K562 (cell line): ENCODE measurements around the gene CORT. TPM values are rescaled to one million over a fixed set of nuclear protein-coding genes. Genes with fewer than 3 reads are reported as not detected.

Experiments used
- ATAC-seq: fragments of 200-7000 bp; cut with Tn5 transposase; 3 replicates; pipeline ENCODE4 v1.9.1; 2020; ENCODE audit warnings: moderate library complexity
- BruUV-seq: library from RNA; stranded (reverse); fragments of 400-500 nt; replicated peaks from 2 replicates; lab custom pipeline; 2021; lab: Mats Ljungman, UMichigan
- CTCF ChIA-PET: fragments of 300-600 bp; formaldehyde crosslinking; extraction: SDS; loops from one replicate; lab custom pipeline; 2021; ENCODE audit warnings: low intra/inter-chr PET ratio; lab: Yijun Ruan, JAX
- POLR2A ChIA-PET: fragments of 300-600, 350-650 bp; sonication (Branson Sonifier 250); formaldehyde crosslinking; extraction: SDS; loops from one replicate; lab custom pipeline; 2021; ENCODE audit warnings: antibody characterized with exemption, inconsistent platforms; lab: Yijun Ruan, JAX
- DNase-seq, 4 experiments: peaks; one replicate each; pipeline versions ENCODE4 v3.0.0 to v3.0.0-alpha.2; 2011 to 2018; ENCODE audit warnings: low spot score in 3 of 4, mixed read lengths in 3 of 4; ENCODE audit errors: extremely low read depth in 1 of 4
- FAIRE-seq: peaks from 2 replicates; lab custom pipeline; 2011; peaks lifted over from hg19 to GRCh38; lab: Jason Lieb, UNC
- H2AFZ ChIP-seq: 2 replicates; pipeline ENCODE4 v1.6.0; 2011; ENCODE audit warnings: low read depth, low read length, control low read depth, inconsistent platforms
- H3K27ac ChIP-seq: fragments of 200-600 bp; 3 replicates; pipeline ENCODE4 v1.8.0; 2011; ENCODE audit warnings: low read depth, mild to moderate bottlenecking, control low read depth, inconsistent platforms, low read length, moderate library complexity, mixed read lengths; ENCODE audit errors: extremely low read depth
- H3K27me3 ChIP-seq, 2 experiments: fragments of 300-600 bp in 1 of 2; 2 replicates in 1 of 2; 3 replicates in 1 of 2; pipeline versions ENCODE4 v1.6.0 to v1.8.0; 2011; ENCODE audit warnings: inconsistent platforms in 2 of 2, low read length in 2 of 2, mild to moderate bottlenecking in 1 of 2, mixed read lengths in 1 of 2, moderate library complexity in 1 of 2; ENCODE audit not compliant: control insufficient read depth in 2 of 2, insufficient read depth in 2 of 2
- H3K36me3 ChIP-seq: fragments of 300-600 bp; 3 replicates; pipeline ENCODE4 v1.8.0; 2011; ENCODE audit warnings: mild to moderate bottlenecking, low read length, inconsistent platforms; ENCODE audit not compliant: control insufficient read depth, insufficient read depth
- H3K4me1 ChIP-seq, 2 experiments: fragments of 200-600 bp in 1 of 2; replicated peaks in 1 of 2; 2 replicates in 1 of 2; 3 replicates in 1 of 2; pipeline versions ENCODE4 v1.5.1 to v1.8.0; 2011; ENCODE audit warnings: inconsistent platforms in 2 of 2, low read length in 2 of 2, mild to moderate bottlenecking in 1 of 2, mixed read lengths in 1 of 2, moderate library complexity in 1 of 2; ENCODE audit not compliant: control insufficient read depth in 2 of 2, insufficient read depth in 2 of 2
- H3K4me2 ChIP-seq: 2 replicates; pipeline ENCODE4 v1.6.1; 2011; ENCODE audit warnings: low read length, control low read depth, inconsistent platforms, mixed read lengths; ENCODE audit not compliant: insufficient read depth
- H3K4me3 ChIP-seq: fragments of 200-600 bp; sonication (generic), shearing (Covaris generic); 2 replicates; pipeline ENCODE4 v1.5.1; 2016; ENCODE audit warnings: control low read depth, inconsistent platforms
- H3K79me2 ChIP-seq: fragments of 200-600 bp; 3 replicates; pipeline ENCODE4 v1.8.0; 2011; ENCODE audit warnings: low read length, inconsistent platforms; ENCODE audit not compliant: control insufficient read depth, insufficient read depth
- H3K9ac ChIP-seq, 2 experiments: 2 replicates each; pipeline versions ENCODE4 v1.6.0 to v1.6.1; 2011; ENCODE audit warnings: low read depth in 2 of 2, low read length in 2 of 2, control low read depth in 1 of 2, inconsistent platforms in 1 of 2, mild to moderate bottlenecking in 1 of 2, mixed read lengths in 1 of 2; ENCODE audit not compliant: insufficient read depth in 1 of 2
- H3K9me1 ChIP-seq: one replicate; pipeline ENCODE4 v1.6.0; 2011; ENCODE audit warnings: inconsistent platforms, mild to moderate bottlenecking, low read length, moderate library complexity; ENCODE audit not compliant: control insufficient read depth, insufficient read depth
- H3K9me3 ChIP-seq: replicated peaks from 2 replicates; pipeline ENCODE4 v1.5.1; 2011; ENCODE audit warnings: low read depth, low read length, inconsistent platforms; ENCODE audit not compliant: control insufficient read depth, insufficient read depth
- H4K20me1 ChIP-seq: replicated peaks from 2 replicates; pipeline ENCODE4 v1.6.1; 2011; ENCODE audit warnings: low read length, inconsistent platforms, mixed read lengths; ENCODE audit not compliant: control insufficient read depth, insufficient read depth
- BRCA1 ChIP-seq, 2 experiments: fragments of 450-650 bp in 1 of 2; sonication (generic) in 1 of 2; formaldehyde crosslinking in 1 of 2; IDR thresholded peaks; 2 replicates each; pipeline versions ENCODE4 v1.5.0 to v1.6.1; 2017 to 2020; ENCODE audit warnings: mild to moderate bottlenecking in 1 of 2, missing genetic modification reagents in 1 of 2
- C11orf30 ChIP-seq: fragments of 450-650 bp; IDR thresholded peaks from 2 replicates; pipeline ENCODE4 v1.6.1; 2016; ENCODE audit warnings: low read depth, mild to moderate bottlenecking
- CBX3 ChIP-seq, 2 experiments: IDR thresholded peaks; 1 replicate in 1 of 2; 2 replicates in 1 of 2; pipeline ENCODE4 v1.6.1; 2012; ENCODE audit warnings: inconsistent platforms in 2 of 2, low read length in 2 of 2, borderline replicate concordance in 1 of 2, control low read depth in 1 of 2
- DDX20 ChIP-seq: fragments of 450-650 bp; IDR thresholded peaks from 2 replicates; pipeline ENCODE4 v1.6.1; 2016; ENCODE audit warnings: missing genetic modification characterization, low read depth, mild to moderate bottlenecking, missing compliant biosample characterization, moderate library complexity
- GABPA ChIP-seq: fragments of 200-800 bp; sonication (Bioruptor generic); conservative IDR thresholded peaks from 2 replicates; pipeline ENCODE4 v1.6.1; 2016; ENCODE audit warnings: low read depth, missing genetic modification characterization, missing compliant biosample characterization
- HINFP ChIP-seq: fragments of 450-650 bp; conservative IDR thresholded peaks from 2 replicates; pipeline ENCODE4 v1.6.1; 2016; ENCODE audit warnings: missing genetic modification characterization, low read depth, mild to moderate bottlenecking, control low read depth, missing compliant biosample characterization
- KDM2B ChIP-seq: fragments of 250-450 bp; sonication (Bioruptor Pico); IDR thresholded peaks from 2 replicates; pipeline ENCODE4 v1.8.0; 2021; ENCODE audit warnings: mild to moderate bottlenecking, moderate library complexity
- MCM2 ChIP-seq: fragments of 450-650 bp; IDR thresholded peaks from 2 replicates; pipeline ENCODE4 v1.6.1; 2017; ENCODE audit warnings: low read depth, mild to moderate bottlenecking
- MCM3 ChIP-seq: fragments of 450-650 bp; IDR thresholded peaks from 2 replicates; pipeline ENCODE4 v1.6.1; 2016
- MLLT1 ChIP-seq, 2 experiments: fragments of 450-650 bp; IDR thresholded peaks; 2 replicates each; pipeline ENCODE4 v1.6.1; 2016
- NFE2 ChIP-seq: IDR thresholded peaks from 2 replicates; pipeline ENCODE4 v1.6.1; 2014; ENCODE audit warnings: antibody characterized with exemption, low read depth
- PTRF ChIP-seq: fragments of 450-650 bp; IDR thresholded peaks from 2 replicates; pipeline ENCODE4 v1.6.1; 2016; ENCODE audit warnings: mild to moderate bottlenecking, missing genetic modification characterization, missing compliant biosample characterization
- RBM39 ChIP-seq: fragments of 200-400 bp; formaldehyde crosslinking; optimal IDR thresholded peaks from 2 replicates; pipeline ENCODE3; 2018; ENCODE audit warnings: low read depth, low read length
- SAFB2 ChIP-seq: fragments of 200-400 bp; formaldehyde crosslinking; IDR thresholded peaks from 2 replicates; pipeline ENCODE4 v1.6.1; 2018; ENCODE audit warnings: borderline replicate concordance, low read length, low read depth, moderate library complexity; ENCODE audit not compliant: severe bottlenecking
- STAG1 ChIP-seq: sonication (generic); formaldehyde crosslinking; IDR thresholded peaks from 2 replicates; pipeline ENCODE4 v1.5.0; 2020; ENCODE audit warnings: missing genetic modification reagents, borderline replicate concordance
- U2AF2 ChIP-seq: fragments of 200-400 bp; formaldehyde crosslinking; optimal IDR thresholded peaks from 2 replicates; pipeline ENCODE3; 2017; ENCODE audit warnings: low read depth, mild to moderate bottlenecking, low read length
- ZNF707 ChIP-seq: fragments of 250-450 bp; sonication (Bioruptor Pico); conservative IDR thresholded peaks from 2 replicates; pipeline ENCODE4 v1.8.0; 2022; ENCODE audit warnings: inconsistent platforms, mild to moderate bottlenecking, moderate library complexity
- WGBS: fragments of 100-300 bp; shearing (Covaris generic); methylation state at CpG from one replicate; pipeline ENCODE4 v1.1.6; 2016; ENCODE audit warnings: low coverage, mixed read lengths; ENCODE audit not compliant: insufficient coverage; ENCODE audit errors: missing lambda C conversion rate; 5-methylcytosine and 5-hydroxymethylcytosine counted together
- in situ Hi-C: fragments of 300-500 bp; cut with MboI; formaldehyde crosslinking; loops from 4 replicates; pipeline ENCODE4 v1.15.0; 2018; ENCODE audit warnings: inconsistent platforms, mixed read lengths
- intact Hi-C: fragments of 100-400 bp; cut with micrococcal nuclease; formaldehyde crosslinking; loops from 2 replicates; pipeline ENCODE4 v1.14.2; 2022
- polyA plus RNA-seq, 8 experiments: library from polyadenylated mRNA; depleted of rRNA in 4 of 8; stranded (reverse) in 5 of 8; unstranded in 3 of 8; fragments of >200 nt; fragmentation: Nextera tagmentation in 2 of 8; fragmentation: Illumina TruSeq in 1 of 8; extraction: Ambion mirVana in 2 of 8; extraction: Trizol in 1 of 8; gene quantifications; 2 replicates each; pipeline versions ENCODE4 v1.2.1 to v1.2.3, GENCODE V29; 2011 to 2014; ENCODE audit warnings: inconsistent platforms in 1 of 8, missing spikeins in 1 of 8
- total RNA-seq, 7 experiments: library from RNA; depleted of rRNA in 6 of 7; stranded (reverse); fragments of >200 nt in 6 of 7; fragmentation: Illumina TruSeq in 2 of 7; extraction: Trizol in 2 of 7; gene quantifications; 2 replicates each; pipeline versions ENCODE4 v1.2.1 to v1.2.3, GENCODE V29; 2011 to 2021; ENCODE audit warnings: low replicate concordance in 1 of 7
- TF ChIP-seq, protein P1 (sequence below): fragments of 250-450 bp; sonication (Bioruptor Pico); IDR thresholded peaks from 2 replicates; pipeline ENCODE4 v1.4.0; 2020; ENCODE audit warnings: borderline replicate concordance

The CORT gene
- total and polyA plus RNA-seq, 9 of the 15 experiments (the other 6 are each of a cell fraction or from before 2014, with no cell fraction given) = 0.08 to 0.54 (median 0.13) TPM; not detected in 5

DNA sequence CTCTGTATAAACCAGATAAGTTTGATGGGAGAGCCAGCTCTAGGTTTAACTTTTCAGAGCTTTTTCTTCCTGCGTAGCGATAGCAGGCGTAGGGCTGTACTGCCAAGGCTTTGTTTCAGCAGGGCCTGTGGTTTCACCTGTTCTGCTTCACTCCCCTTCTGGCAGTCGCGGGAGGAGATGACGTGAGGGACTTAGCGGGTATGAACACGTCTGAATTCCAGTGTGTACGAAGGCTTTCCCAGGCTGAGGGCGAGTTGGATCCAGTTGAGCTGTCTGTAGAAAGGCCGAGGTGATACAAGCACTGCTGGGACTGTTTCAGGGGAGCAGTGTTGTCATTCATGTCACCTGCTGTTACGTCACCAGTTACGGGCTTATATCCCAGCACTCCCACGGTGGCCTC, 46.1 kb downstream of the CORT start:
- no peak for FAIRE-seq
- no peak overlapping the region for H3K27ac ChIP-seq
- TF ChIP-seq MLLT1 (IDR thresholded peaks at IDR 0.05) (no peak), SAFB2 (no peak), MCM3 (no peak), HINFP (tag) (no peak), U2AF2 (no peak), BRCA1 (IDR thresholded peaks at IDR 0.05) (no peak), BRCA1 (CRISPR knock-in tag; IDR thresholded peaks at IDR 0.05) (no peak), C11orf30 (no peak), RBM39 (no peak), NFE2 (no peak), KDM2B (CRISPR knock-in tag) (no peak), DDX20 (tag) (no peak), STAG1 (CRISPR knock-in tag) (no peak), MCM2 (no peak), CBX3 (IDR thresholded peaks at IDR 0.05; ENCODE audit: borderline replicate concordance in 1 of 2, low read length in 2 of 2) (no peak), PTRF (tag) (no peak), GABPA (tag) (no peak), ZNF707 (CRISPR knock-in tag) (no peak)
- TF ChIP-seq, protein P1, sequence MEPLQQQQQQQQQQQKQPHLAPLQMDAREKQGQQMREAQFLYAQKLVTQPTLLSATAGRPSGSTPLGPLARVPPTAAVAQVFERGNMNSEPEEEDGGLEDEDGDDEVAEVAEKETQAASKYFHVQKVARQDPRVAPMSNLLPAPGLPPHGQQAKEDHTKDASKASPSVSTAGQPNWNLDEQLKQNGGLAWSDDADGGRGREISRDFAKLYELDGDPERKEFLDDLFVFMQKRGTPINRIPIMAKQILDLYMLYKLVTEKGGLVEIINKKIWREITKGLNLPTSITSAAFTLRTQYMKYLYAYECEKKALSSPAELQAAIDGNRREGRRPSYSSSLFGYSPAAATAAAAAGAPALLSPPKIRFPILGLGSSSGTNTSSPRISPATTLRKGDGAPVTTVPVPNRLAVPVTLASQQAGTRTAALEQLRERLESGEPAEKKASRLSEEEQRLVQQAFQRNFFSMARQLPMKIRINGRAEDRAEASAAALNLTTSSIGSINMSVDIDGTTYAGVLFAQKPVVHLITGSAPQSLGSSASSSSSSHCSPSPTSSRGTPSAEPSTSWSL (CRISPR knock-in tag) = no peak

More for the DNA sequence above, 46.1 kb downstream of the CORT start:
- ATAC-seq (no peak), DNase-seq (no peak)
- Histone ChIP-seq H3K4me3 (no peak overlapping the region), H3K4me2 (no peak overlapping the region), H3K9me1 (no peaks in the 10 kb centered on the region), H2AFZ (no peak overlapping the region), H4K20me1 (peaks cover 48% of the 10 kb centered on the region), H3K4me1 (peaks cover 0 to 3% of the 10 kb centered on the region in 2 experiments; a peak in 2 of 5 replicates), H3K9ac (peak overlapping the region in 1 of 2 experiments; percentile 21; a peak in 1 of 4 replicates), H3K27me3 (no peaks in the 10 kb centered on the region), H3K36me3 (peaks cover 32% of the 10 kb centered on the region), H3K9me3 (no peaks in the 10 kb centered on the region), H3K79me2 (peaks cover 89% of the 10 kb centered on the region)
- no TSS peak for BruUV-seq
- ChIA-PET CTCF (interaction anchor here (0.6 to 7.1 kb wide), 4 partner anchors 9 to 1149 kb away, joined by 3 to 95 read pairs (median 18); partner anchors contain the start of gene CENPS), POLR2A (interaction anchor here (0.6 to 1.4 kb wide), 5 partner anchors 66 to 596 kb away, joined by 3 to 5 read pairs (median 3); partner anchors contain the start of gene CENPS)
- intact Hi-C loops = loop anchor here (2.0 kb wide), 1 partner anchor 21 kb away; the partner anchor contains the start of gene PEX14
- WGBS = 86% methylated on average over 14 of the region's 14 CpGs
- in situ Hi-C loops = loop anchor here (5.0 kb wide), 1 partner anchor 119 kb away; no protein-coding TSS in a partner anchor
